HG02623 (cell line): ENCODE data around the gene CHMP1A.

ENCODE experiments used
- ATAC-seq: cut with Tn5 transposase; IDR thresholded peaks from one replicate; pipeline ENCODE4 v1.9.1; 2021; ENCODE audit warnings: moderate library complexity; ENCODE audit not compliant: unreplicated experiment

The CHMP1A gene

DNA sequence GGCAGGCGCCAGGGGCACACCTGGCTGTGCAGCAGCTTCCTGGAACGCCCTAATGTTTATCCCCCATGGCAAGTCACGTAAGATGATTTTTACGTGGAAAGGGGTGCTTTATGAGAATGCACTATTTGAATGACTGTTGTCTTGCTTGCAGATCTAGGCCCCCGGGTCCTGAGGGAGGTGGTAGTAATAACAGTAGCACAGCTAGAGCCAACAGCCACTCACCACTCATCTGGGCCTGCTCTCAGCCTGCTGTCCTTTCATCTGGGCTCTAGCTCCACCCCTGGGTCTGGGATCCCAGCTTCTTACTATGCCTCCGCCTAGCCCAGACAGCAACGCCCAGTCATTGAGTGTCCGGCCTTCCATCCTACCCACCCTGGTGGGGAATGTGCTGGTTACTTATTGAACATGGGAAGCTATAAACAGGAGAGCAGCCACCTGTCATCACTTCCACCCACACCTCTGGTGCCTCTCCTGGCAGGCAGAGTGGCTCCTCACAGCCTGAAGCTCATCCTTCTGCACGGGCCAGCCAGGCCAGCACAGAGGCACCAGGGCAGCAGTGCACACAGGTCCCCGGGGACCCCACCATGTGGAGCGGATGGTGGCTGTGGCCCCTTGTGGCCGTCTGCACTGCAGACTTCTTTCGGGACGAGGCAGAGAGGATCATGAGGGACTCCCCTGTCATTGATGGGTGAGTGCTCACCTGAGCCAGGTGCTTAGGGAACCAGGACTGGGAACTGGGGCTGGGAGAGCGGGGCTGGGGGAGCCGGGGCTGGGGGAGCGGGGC is 27.5 kb downstream of the CHMP1A start:
- no peak for ATAC-seq

DNA sequence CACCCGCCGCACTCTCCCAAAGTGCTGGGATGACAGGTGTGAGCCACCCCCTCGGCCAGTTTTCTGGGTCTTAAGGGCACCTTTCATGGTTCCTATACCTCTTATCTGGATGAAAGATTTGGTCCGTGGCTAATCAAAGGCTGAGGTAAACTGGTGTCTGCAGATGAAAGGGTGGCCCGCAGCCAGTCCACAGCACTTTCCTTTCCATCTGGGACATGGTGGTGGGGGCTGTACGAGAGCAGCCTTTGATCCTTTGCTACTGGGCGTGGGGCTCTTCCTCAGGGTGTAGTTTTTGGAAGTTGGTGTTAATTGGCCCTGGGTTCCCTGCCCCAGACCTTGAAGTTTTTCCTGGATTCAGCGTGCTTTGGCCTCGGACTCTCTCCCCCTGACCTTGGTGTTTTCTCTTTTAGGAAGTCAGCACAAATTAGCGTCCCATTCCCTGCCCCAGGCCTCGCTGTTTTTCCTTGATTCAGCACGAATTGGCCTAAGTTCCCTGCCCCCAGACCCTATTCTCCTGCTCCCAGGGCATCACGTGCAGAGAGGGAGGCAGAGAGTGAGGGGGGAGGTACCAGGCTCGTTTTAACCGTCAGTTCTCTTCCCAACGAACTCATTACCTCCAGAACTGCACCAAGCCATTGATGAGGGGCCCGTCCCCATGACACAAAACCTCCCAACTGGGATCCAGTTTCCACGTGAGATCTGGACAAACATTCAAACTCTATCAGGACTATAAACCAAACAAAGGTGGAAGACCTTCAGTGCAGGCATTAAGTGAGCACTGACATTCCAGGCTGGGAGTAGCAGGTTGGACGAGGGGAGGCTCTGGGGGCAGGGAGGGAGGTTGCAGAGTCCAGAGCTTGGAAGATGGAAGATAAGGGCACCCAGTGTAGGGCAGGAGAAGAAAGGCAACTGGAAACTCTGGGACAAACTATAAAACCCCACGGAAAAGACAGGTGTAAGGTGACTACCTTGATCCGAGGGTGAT is 32.4 kb downstream of the CHMP1A start:
- no peak for ATAC-seq

DNA sequence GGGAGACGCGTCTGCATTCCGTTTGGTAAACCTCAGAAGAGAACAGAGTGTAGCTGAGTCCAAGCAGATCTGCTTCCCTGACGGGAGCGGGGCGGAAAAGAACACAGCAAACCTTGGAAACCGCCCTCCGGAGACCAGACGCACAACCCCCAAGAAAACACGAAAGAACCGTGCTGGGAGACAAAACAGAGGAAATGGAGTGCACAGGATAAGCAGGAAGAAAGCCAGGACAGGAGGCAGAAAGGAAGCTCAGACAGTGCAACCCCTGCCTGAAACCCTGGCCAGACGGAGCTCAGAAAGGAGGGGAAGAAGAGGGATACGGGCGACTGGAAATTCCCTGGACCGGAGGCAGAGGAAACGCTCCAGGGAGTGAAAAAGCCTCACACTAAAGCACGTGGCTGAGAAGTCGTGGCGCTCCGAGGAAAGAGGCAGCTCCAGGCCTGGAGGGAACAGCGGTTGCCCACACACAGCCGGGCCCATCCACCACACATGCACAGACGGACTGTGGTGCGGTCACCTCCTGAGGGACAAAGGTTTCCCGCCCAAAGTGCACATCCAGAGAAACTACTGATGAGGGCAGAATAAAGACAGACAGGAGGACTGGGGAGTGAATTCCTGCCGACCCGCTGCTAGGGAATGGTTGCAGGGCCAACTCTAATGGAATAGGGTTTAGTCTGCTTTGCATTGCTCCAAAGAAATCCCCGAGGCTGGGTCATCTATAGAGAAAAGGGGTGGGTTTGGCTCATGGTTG is 33.8 kb downstream of the CHMP1A start:
- no peak for ATAC-seq

GRCh38 chr16:89621698-89622409 is 35.7 kb downstream of the CHMP1A start:
- no peak for ATAC-seq

DNA sequence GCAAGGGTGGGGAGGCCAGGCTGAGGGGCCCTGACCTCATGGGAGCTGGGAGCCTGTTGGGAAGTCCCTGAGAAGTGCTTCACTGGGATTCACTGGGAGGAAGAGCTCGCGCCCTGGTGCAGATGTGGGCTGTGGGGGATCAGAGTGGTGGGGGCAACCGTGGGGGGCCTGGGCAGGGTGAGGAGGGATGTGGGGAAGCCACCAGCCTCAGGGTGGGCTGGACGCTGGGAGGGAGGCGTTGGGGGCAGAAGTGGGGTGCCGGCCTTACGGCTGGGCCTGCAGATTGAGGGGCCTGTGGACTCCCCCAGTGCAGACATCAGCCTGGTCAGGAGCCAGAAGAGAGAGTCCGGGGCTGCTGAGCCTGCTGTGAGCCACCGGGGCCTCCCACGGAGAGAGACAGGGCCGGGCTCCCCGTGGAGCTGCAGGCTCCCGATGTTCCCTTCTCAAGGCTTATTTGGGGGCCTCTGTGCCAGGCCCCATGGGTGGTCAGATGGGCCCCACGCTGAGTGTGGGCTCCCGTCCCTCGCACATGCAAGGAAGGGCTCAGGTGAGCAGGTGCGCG is 36.3 kb downstream of the CHMP1A start:
- ATAC-seq: no peak

GRCh38 chr16:89620406-89620841 is 37.1 kb downstream of the CHMP1A start:
- no peak for ATAC-seq

GRCh38 chr16:89619840-89620239 is 37.7 kb downstream of the CHMP1A start:
- no peak for ATAC-seq

DNA sequence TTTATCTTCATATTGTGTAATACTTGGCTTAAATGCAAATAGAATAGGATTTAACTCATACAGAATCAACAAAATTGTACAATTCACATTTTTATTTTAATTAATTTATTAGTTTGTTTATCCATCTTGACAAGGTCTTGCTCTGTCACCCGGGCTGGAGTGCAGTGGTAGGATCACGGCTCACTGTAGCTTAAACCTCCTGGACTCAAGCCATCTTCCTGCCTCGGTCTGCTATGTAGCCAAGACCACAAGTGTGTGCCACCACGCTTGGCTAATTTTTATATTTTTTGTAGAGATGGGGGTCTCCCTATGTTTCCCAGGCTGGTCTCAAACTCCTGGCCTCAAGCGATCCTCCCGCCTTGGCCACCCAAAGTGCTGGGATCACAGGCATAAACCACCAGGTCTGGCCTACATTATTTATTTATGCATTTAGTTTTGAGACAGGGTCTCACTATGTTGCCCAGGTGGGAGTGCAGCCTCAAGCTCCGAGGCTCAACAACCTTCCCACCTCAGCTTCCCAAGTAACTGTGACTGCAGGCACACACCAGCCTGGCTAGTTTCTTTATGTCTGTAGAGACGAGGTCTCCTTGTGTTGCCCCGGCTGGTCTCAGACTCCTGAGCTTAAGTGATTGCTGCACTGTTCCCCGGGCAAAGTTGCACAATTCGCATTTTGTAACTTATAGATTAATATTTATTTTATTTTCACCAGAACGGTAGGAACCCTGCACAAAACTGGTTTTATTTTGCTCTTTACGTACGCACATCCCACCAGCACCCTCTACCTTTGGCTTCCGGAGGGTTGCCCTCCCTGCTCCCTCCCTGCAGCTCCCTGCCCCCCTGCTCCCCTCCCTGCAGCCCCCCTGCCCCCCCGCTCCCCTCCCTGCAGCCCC is 39.2 kb downstream of the CHMP1A start:
- ATAC-seq: no peak

- ATAC-seq: no peak
Observed at GRCh38 chr16:89617036-89617435, 40.5 kb downstream of the CHMP1A start.

- ATAC-seq: no peak
Observed at GRCh38 chr16:89616623-89617022, 40.9 kb downstream of the CHMP1A start.

DNA sequence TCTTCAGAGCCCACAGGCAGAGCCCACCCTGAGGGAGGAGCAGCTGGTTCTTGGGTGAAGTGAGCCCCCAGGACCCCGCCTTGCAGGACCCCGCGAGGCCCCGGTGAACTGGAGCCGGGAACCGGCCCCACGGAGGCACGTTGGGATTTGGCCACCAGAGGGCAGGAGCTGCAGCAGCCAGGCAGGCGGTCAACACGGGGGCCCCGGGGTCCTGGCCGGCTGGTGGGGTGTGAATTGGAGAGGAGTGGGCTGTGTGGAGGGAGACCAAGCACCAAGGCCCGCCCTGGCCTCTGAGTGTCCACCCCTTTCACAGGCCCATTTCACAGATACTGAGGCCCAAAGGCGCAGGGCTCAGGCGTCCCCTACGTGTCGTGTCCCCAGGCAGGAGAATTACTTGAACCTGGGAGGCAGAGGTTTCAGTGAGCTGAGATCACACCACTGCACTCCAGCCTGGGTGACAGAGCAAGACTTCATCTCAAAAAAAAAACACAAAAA is 41.9 kb downstream of the CHMP1A start:
- no peak for ATAC-seq

DNA sequence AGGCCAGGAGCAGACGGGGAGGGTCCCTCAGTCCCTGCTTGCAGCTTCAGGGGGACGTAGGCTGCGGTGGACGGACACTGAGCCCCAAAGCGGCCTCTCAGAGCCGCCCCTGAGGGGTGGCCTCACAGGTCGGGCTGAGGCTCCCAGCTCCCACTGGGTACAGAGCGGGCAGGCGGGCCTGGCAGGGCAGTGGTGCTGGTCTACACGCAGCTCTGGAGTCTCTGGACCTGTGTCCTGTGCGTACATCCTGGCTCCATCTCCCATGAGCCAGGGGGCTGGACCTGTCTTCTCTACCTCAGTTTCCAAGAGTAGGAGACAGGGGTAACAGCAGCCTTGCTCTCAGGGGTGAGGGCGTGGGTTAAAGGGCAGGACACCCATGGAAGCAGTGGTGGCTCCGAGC is 42.3 kb downstream of the CHMP1A start:
- no peak for ATAC-seq

GRCh38 chr16:89613954-89614459 is 43.5 kb downstream of the CHMP1A start:
- no peak for ATAC-seq

- no peak for ATAC-seq
Observed at GRCh38 chr16:89613231-89613953, 44.1 kb downstream of the CHMP1A start, which contains the start of gene DPEP1. DPEP1 (plus strand) TSS chr16:89613642; CDS start chr16:89630411, 16,769 bp downstream.

DNA sequence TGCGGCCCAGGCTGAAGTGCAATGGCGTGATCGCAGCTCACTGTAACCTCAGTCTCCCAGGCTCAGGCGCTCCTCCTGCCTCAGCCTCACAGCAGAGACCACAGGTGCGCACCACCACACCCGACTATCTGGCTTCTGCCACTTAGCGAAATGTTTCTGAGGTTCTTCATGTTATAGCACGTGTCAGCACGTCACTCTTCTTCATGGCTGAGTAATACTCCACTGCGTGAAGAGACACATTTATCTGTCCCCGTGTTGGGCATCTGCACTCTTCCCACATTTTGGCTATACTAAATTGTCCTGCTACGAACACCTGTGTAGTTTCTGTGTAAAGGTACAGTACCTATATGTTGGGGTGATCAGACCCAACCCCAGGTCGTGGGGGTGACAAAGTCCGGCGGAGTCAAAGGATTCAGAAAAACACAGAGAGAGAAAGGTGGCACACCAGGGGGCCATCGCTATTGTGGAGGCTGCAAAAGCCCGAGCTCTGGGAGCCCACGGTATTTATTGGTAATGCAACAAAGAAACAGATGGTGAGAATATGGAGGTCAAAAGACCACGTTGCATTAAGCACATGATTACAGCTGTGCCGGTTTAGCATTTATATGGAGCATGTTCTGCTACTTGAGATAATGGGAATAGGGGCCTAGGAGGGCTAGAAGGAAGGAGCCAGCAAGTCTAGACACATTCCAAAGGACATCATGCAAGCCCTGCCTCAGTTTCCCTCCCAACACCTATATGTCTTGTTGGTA is 44.9 kb downstream of the CHMP1A start:
- no peak for ATAC-seq

DNA sequence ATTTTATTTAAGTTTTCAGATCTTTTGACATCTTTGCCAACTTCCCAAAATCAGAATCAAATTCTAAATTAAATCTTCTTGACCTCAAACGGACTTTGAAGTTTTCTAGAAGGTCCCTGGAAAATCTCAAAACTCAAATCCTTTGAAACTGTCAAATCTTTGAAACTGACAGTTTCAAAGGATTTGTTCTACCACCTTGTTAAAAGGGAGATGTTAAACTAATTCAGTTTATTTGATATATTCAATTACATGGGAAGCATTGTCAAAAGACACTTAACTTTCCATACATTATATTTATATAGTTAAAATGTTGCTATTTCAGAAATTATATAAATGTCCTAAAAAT is 47.4 kb downstream of the CHMP1A start:
- no peak for ATAC-seq

GRCh38 chr16:89607937-89608740 is 49.4 kb downstream of the CHMP1A start:
- no peak for ATAC-seq
